A549 treated with CpdA at 1 μM for 4 hours (cell line): ENCODE results near the gene VEGFC. TPM values are rescaled to one million over a fixed set of nuclear protein-coding genes. Genes with fewer than 3 reads are reported as not detected.

Experiments used
- total RNA-seq: library from RNA; stranded (reverse); fragments of 200-300 nt; extraction: Qiagen RNA extraction; gene quantifications from 5 replicates; pipeline ENCODE4 v1.2.3, GENCODE V29; 2022; ENCODE audit warnings: low read depth

Gene VEGFC
- 15.6 to 18.3 TPM (median 16.6 TPM) in 5 replicates for total RNA-seq

DNA sequence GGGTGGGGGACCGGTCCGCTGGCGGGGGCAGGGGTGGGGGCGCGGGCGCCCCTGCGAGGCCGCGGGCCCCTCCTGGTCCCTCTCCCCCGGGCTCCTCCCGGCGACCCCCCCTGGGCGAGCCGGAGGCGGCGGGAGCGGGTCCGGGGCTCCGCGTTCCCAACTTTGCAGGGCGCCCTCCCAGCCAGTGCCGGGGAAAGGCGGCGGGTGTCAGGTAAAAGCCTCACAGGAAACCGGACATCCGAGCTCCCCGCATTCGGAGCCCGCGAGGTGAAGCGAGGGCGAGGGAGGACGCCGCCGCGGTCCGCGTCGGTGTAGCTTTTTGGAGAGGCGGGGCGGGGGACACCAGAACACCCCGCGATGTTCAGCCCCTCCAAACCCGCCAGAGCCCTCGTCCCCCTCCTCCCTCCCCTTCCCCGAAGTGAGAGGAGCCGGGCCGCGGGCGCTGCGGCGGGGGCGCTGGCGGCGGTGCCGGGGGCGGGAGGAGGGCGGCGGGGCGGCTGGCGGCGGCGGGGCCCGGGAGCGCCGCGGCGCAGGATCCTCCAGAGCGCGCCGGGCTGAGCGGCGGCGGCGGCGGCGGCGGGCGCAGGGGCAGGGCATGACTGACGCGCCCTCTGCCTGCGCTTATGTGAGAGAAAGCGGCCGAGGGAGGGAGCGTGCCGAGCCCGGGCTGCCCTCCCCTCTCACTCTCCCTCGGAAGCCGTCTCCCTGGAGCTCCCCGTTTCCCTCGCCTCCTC, at the start of gene VEGFC:
Gene VEGFC, minus strand, starts transcription at position 597 of the 734 bp plus-strand sequence. CDS start 611 bp downstream, outside the sequence.

